SH-SY5Y (cell line): Measurements from ENCODE around the gene GOLGA3.

Experiments
- GATA2 ChIP-seq: IDR thresholded peaks from 2 replicates; pipeline ENCODE4 v1.6.1; 2011; ENCODE audit warnings: mild to moderate bottlenecking, low read depth, low read length
- GATA3 ChIP-seq: IDR thresholded peaks from 2 replicates; pipeline ENCODE4 v1.6.1; 2011; ENCODE audit warnings: low read depth, mild to moderate bottlenecking, low read length, moderate library complexity

Gene GOLGA3

DNA sequence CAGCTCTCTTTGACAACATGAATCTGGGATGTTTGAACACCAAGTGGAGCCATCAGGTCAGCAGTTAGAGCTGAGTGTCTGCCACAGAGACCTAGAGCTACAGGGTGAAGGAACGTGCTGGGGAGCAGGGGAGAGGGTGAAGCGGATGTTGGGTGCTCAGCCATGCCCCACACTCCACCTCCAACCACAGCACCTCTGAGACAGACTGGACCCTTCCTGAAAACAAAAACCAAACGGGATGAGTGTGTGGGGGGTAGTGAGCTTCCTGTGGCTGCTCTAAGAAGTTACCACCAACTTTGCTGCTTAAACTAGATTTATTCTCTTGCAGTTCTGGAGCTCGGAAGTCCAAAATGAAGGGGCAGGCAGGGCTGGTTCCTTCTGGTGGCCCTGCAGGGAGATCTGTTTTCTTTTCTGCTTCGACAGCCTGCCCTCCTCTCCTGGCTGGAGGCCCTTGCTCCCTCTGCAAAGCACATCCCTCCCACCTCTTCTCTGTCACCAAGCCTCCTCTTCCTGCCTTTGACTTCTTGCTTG is 5.6 kb upstream of the GOLGA3 start:
- TF ChIP-seq GATA3, result no peak
- no peak for TF ChIP-seq GATA2

DNA sequence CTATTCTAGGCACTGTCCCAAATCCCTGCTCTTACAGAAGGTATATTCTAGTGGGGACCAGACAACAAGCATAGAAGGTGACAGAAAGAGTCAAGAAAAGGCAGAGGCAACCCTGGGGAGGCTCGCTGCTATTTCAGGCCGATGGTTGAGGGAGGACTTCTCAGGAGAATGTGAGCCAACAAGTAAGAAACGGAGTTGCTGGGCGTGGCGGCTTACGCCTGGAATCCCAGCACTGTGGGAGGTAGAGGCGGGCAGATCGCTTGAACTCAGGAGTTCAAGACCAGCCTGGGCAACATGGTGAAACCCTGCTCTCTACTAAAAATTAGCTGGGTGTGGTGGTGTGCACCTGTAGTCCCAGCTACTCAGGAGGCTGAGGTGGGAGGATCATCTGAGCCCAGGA is 4.7 kb upstream of the GOLGA3 start:
- TF ChIP-seq GATA3 (no peak), GATA2 (no peak)

DNA sequence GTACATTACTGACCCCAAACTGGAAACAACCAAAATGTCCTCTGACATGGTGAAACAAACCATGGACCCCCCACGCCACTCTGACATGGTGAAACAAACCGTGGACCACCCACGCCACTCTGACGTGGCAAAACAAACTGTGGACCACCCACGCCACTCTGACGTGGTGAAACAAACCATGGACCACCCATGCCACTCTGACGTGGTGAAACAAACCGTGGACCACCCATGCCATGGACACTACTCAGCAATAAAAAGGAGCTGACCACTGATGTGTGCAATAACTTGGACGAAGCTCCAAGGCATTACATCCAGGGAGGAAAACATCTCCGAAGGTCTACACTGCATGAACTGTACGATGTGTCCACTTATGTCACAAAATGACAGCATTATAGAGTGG is 3.1 kb upstream of the GOLGA3 start:
- TF ChIP-seq GATA2, result no peak
- no peak for TF ChIP-seq GATA3

DNA sequence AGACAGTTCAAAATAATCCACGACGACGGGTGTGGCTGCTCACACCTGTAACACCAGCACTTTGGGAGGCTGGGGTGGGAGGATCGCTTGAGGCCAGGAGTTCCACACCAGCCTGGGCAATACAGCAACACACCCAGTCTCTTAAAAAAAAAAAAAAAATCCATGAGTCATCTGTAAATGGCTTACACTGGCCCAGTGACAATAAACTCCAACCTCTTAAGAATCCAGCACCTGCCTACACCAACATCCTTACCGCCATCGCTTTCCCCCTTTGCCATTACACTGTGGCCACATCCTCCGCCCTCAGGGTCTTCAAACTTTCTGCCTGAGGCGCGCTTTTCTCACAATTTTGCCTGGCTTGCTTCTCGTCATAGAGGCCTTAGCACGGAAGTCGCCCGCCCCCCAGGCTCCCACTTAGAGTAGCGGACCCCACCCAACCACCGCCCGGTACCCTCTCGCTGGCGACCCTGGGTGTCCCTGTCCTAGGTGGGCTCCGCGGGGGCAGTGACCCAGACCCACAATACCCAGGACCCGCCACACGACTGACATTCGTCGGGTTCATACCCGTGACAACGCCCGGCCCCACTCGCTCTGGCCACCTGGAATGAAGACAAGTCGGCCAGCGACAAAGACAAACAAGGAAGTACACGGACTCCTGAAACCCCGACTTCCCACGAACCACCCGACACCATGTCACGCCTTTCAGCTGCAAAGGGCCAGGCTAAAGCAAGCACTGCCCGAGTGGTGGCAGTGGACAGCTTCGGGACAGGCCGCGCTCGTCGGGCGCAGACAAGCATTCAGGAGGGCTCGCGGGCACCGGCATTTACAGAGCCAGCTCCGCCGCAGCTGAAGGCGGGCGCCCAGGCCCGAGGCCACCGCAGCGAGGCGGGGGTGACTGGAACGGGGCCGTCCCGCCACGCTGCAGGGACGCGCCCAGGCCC is 636 bp downstream of the GOLGA3 start:
- TF ChIP-seq GATA3 (no peak), GATA2 (no peak)

DNA sequence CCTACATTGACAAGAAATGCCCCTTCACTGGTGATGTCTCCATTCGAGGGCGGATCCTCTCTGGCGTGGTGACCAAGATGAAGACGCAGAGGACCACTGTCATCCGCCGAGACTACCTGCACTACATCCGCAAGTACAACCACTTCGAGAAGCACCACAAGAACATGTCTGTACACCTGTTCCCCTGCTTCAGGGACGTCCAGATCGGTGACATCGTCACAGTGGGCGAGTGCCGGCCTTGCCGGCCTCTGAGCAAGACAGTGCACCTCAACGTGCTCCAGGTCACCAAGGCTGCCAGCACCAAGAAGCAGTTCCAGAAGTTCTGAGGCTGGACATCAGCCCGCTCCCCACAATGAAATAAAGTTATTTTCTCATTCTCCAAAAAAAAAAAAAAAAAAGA is 2.8 kb downstream of the GOLGA3 start:
- TF ChIP-seq GATA3 (no peak), GATA2 (no peak)

DNA sequence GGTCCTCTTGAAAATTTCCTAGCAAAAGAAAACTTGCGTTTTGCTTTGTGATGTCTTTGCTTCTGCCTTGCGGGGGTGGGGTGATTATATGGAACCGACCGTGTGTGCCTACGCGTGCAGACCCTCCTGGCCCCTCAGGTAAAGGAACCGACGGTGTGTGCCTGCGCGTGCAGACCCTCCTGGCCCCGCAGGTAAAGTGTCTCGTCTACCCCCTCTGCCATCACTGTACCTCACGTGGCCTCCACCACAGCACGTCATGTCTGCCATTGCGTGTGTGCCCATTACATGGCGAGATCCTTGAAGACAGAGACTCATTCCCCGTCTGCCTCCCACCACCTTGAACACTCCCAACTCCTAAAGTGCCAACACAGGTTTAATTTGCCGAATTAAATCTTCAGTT is 3.6 kb downstream of the GOLGA3 start:
- no peak for TF ChIP-seq GATA2
- no peak for TF ChIP-seq GATA3

DNA sequence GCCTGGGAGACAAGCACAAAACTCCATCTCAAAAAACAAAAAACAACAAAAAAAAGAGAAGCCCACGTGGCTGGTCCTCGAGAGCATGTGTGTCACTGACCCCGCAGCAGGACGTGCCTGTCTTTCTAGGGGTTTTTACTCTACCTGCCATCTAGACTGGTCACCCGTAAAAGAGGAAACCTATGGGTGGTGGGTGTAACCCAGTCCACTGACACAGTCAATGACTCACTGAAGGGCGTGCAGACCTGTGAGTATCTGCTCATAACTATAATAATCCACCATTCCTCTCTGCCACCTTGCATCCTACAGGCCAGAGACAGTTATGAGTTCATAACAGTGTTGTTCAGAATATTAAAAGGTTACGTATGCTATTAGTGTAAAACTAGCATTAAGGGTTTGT is 4.6 kb downstream of the GOLGA3 start:
- TF ChIP-seq GATA3, result no peak
- TF ChIP-seq GATA2, result no peak

DNA sequence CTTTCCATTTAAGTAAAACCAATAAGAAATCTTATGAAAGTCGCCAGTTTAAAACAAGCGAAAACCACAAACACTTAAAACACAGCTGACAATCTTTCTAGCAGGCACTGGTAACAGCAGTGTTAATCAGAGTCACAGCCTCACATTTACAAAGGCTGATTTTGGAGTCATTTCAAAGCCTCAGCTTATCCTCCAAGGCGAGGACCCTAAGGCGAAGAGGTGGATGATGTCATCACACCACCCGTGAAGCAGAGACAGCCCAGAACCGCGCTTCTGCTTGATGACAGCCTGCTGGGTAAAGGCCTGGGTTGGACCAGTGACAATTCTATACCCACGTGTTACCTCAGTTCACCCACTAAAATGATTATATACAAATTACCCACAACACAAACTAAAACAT is 10.1 kb downstream of the GOLGA3 start:
- TF ChIP-seq GATA3 (no peak), GATA2 (no peak)

DNA sequence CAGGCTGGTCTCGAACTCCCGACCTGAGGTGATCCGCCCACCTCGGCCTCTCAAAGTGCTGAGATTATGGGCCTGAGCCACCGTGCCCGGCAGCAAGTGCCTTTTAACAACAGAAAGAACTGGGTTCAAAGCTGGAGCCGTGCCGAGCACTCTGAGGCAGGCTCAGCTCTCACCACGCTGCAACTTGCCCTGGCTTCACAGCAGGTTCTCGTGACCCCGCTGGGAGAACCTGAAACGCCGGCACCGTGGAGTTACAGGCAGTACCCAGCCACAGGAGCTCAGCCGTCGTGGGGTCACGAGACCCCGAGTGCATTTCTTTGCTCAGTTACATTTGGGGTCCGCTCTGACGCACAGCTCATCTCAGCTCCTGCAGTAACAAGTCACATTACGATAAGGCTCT is 14.4 kb downstream of the GOLGA3 start:
- TF ChIP-seq GATA3, result no peak
- TF ChIP-seq GATA2, result no peak

DNA sequence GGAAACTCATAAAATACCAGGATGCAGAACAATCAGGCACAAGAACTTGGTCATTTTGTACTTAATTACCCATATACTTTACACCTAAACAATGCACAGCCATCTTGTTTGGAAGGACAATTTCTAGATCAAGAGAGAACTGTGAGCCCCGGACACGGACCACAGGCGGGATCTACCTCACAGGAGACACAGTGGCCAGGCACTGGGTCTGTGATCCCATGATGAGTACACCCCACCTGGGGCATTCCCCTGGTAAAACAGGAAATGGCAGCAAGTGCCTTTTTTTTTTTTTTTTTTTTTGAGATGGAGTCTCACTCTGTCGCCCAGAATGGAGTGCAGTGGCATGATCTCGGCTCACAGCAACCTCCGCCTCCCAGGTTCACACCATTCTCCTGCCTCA is 15.2 kb downstream of the GOLGA3 start:
- no peak for TF ChIP-seq GATA2
- TF ChIP-seq GATA3, result no peak

DNA sequence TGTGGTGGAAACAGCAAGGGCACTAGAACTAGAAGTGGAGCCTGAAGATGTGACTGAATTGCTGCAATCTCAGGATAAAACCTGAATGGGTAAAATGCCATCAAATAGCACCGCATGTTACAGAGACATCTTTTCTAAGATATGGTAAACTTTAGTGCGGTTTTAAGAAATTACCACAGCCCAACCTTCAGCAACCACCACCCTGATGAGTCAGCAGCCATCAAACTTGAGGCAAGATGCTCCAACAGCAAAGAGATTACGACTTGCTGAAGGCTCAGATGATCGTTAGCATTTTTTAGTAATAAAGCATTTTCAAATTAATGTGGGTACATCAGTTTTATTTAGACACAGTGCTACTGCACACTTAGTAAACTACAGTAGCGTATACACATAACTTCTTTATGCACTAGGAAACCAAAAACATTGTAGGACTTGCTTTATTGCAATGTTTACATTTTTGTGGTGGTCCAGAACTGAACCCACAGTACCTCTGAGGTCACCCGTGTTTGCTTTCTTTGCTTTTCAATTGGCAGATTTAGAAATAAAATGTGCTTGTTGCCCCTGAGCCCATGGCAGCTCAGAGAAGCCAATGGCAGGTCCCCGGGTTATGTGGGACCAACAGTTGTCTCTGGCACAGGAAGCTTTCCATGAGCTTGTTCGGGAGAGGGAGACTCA is 15.9 kb downstream of the GOLGA3 start:
- TF ChIP-seq GATA3 (no peak), GATA2 (no peak)

DNA sequence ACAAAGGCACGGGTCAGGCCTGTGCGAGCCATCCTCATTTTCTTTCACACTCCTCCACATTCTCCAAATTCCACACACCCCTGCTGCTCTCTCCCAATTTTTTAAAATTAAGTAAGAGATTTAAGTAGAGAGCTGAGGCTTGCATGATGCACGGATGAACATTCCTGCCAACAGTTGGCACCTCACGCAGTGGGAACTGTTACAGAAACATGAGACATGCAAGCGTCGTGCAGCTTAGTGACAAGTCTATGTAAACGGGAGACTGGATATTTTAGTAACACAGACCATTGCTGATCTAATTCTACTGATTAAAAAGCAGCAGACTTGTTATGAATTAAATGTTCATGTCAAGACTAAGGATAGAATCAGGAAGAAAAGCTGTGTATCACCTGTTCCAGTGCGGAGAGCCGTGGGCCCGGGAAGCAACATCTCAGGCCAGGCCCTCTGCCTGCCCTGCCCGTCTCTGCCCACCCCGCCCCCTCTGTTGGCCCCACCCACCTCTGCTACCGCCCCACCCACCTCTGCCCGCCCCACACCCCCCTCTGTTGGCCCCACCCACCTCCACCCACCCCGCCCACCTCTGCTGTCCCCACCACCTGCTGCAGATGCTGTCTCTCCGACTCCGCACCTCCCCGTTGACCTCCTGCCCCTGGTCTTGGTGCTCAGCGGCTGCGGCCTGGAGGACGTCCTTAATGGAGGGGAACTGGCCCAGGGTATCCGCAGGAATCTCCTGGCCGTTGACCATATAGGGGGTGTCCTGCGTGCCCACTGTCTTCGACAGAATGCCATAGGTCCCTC is 21.2 kb downstream of the GOLGA3 start:
- TF ChIP-seq GATA2 (no peak), GATA3 (no peak)

DNA sequence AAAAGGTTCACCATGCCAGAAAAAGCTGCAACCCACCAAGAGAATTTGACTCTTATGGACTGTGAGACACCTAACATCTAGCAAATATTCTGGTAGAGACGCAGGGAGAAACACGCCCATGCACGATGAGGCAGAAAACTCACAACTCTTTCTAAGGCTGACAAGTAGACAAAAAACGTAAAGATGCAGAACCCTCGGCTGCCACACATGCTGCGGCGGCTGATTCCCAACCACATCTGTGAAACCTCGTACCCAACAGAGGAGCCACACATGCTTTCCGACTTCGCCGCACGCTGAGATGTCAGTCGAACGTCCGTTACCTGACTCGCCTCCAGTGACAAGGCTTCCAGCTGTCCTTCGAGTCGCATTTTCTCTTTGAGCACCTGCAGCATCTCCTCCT is 21.8 kb downstream of the GOLGA3 start:
- TF ChIP-seq GATA2, result no peak
- TF ChIP-seq GATA3, result no peak

DNA sequence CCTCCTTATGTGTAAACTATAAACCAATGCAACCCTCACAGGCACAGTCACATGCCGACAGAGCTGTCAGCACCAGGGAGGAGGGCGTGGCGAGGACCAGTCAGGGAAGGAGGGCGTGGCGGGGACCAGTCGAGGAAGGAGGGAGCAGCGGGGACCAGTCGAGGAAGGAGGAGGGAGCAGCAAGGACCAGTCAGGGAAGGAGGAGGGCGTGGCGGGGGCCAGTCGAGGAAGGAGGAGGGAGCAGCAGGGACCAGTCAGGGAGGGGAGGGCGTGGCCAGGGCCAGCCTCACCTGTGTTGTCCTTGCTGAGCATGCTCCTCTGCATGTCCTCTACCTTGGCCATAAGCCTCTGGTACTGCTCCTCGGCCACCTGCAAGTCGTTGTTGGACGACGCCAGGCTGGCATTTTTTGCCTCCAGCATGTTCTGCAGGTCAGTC is 24.2 kb downstream of the GOLGA3 start:
- no peak for TF ChIP-seq GATA2
- TF ChIP-seq GATA3, result no peak
